Stimulated activated CD4-positive, alpha-beta T cell treated with anti-CD3 and anti-CD28 coated beads, Interleukin-12 subunit alpha, Interleukin-12 subunit beta, amount 100 ng/mL, for 48 hours (primary cell): ENCODE measurements around the gene IFT122.
A peak's percentile ranks its signal among the peaks of the same experiment; 100 is the strongest.

ENCODE experiments used
- DNase-seq, 3 donors: peaks; one replicate each; pipeline ENCODE4 v3.0.0-alpha.2; 2020; ENCODE audit warnings: low read depth in 2 of 3, low spot score in 1 of 3

Gene IFT122

DNA sequence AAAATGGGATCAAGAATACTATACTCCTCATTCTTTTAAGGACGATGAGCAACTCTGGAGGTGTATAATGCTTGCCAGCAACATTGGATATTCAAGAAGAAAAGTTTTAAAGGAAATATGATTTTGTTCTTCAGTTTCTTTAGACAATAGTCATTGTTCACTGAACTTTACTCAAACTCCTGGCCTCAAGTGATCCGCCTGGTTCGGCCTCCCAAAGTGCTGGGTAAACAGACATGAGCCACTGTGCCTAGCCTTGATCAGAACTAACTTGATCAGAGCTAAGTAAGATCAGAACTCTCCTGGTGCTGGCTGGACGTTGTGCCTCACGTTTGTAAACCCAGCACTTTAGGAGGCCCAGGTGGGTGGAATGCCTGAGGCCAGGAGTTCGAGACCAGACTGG is 24.2 kb upstream of the IFT122 start:
- no peak for DNase-seq

GRCh38 chr3:129416415-129416814 is 23.6 kb upstream of the IFT122 start:
- no peak for DNase-seq

GRCh38 chr3:129417326-129417725 is 22.7 kb upstream of the IFT122 start:
- DNase-seq = no peak

DNA sequence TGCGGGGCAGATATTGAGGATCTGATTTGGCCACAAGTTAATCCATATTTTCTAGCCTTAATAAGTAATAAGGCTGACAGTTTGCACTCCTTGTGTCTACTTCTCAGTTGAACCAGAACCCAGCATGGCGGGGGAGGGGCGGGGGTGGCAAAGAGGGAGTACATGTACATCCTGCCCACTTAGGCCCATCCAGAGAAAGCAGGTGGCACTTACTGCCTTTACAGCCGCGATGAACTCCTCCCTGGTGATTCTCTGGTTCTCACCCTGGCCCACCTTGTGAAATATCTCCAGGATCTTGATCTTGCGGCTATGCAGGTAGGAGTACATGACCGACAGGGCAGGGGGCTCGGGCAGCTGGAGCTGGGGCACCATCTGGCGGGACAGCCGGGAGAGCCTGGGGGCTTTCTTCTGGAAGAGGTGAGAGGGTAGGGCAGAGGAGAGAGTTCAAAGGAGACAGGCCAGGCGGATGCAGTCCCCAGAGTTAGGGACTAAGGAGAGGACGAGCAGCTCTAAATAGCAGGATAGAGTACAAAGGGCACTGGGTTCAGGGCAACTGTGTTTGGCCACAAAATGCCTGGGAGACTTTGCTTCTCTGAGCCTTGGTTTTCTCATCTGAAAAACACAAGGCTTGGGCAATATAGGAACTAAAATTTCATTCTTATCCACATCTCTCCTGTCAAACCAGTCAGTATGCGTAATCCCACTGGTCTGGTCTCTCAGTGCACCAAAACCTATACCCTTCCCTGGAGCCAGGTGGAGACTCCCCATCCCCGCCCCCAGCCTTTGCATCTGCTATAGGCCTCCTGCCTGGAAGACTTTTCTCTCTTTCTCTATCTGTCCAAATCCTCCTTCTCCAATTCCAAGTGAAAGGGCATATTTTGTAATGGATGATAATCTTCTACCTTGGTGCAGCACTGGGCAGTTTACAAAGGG is 21.7 kb upstream of the IFT122 start:
- no peak for DNase-seq

- DNase-seq = no peak
Observed at GRCh38 chr3:129419476-129419875, 20.5 kb upstream of the IFT122 start.

- no peak for DNase-seq
Observed at GRCh38 chr3:129421236-129421883, 18.7 kb upstream of the IFT122 start.

DNA sequence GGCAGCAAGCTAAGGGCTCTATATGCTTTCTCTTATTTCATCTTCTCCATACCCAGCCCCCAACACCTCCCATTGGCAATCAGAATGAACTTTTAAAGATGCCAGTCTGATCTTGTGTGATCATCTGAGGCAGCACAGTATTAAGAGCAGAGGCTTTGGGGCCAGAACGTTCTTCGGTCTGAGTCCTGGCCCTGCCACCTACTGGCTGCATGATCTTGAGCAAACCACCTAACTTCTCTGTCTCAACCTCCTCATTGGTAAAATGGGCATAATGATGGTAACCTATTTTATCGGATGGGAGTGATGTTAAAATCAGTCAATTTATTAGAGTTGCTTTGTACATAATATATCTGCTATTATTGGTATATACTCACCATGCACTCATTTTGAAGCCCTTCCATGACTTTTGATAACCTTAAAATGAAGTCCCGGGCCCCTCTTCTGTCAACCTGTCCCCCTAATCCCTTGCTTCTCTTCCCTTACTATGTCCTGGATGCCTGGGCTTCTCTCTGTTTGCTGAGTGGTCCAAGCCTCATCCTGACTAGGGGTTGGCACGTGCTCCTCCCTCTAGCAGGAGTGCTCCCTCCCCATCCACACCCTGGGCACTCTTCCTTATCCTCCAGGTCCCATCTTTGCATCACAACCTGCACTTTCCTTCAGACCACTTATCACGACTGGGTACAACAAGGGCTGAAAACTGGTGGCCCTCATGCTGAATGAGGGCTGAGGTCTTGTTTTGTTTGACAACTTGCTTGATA is 17.9 kb upstream of the IFT122 start:
- no peak for DNase-seq

- DNase-seq = no peak
Observed at GRCh38 chr3:129422897-129423296, 17.1 kb upstream of the IFT122 start.

DNA sequence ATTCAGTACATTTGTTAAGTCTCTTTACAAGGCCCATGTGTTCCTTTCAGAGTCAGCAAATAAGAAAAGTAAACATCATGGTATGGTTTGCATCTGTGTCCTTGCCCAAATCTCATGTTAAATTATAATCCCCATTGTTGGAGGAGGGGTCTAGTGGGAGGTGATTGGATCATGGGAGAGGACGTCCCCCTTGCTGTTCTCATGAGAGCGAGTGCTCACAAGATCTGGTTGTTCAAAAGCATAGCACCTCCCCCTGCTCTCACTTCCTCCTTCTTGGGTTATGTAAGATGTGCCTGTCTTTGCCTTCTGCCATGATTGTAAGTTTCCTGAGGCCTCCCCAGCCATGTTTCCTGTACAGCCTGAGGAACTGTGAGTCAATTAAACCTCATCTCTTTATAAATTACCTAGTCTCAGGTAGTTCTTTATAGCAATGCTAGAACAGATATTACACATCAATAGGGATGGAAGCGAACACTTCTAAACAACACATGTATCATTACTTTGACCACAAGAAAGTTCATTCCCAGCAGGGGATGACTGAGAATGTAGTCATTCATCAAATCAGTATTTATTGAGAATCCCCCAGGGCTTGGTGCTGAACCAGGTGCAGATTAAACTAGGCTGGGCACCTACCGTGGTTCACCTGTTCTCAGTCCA is 15.7 kb upstream of the IFT122 start:
- DNase-seq = no peak

GRCh38 chr3:129425213-129425612 is 14.8 kb upstream of the IFT122 start:
- no peak for DNase-seq

DNA sequence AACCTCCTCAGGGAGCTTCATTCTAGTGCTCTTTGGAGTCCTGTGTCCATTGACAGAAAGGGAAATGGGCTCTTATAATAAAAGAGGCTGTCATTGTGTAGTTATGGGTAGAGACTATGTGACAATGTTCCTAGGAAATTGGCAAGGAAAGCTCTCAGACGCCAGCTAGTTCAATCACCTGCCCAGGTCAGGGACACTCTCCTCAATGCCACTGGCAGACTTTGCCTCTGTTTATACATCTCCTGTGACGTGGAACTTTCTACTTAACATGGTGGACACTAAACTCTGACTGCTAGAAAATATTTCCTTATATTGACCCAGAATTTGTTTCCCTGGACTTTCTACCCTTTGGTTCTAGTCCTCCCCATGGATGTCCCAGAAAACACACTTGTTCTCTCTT is 14.4 kb upstream of the IFT122 start:
- no peak for DNase-seq

DNA sequence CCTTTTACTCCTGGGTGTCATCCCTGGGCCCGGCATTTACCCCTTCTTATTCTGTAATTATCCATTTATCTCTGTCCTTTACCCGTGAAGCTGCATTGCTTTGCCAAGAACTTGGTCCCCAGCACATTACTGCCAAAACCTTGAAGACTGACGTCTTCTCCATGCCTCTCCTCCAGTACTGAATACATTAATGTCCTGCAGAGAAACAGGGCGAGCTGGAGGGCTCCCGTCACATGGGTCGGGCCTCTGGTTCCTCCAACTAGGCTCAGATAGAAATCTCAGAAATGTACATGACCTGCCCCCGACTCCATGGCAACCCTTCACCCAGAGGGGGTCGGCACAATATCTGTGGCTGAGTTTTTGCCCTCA is 12.0 kb upstream of the IFT122 start:
- DNase-seq = no peak

DNA sequence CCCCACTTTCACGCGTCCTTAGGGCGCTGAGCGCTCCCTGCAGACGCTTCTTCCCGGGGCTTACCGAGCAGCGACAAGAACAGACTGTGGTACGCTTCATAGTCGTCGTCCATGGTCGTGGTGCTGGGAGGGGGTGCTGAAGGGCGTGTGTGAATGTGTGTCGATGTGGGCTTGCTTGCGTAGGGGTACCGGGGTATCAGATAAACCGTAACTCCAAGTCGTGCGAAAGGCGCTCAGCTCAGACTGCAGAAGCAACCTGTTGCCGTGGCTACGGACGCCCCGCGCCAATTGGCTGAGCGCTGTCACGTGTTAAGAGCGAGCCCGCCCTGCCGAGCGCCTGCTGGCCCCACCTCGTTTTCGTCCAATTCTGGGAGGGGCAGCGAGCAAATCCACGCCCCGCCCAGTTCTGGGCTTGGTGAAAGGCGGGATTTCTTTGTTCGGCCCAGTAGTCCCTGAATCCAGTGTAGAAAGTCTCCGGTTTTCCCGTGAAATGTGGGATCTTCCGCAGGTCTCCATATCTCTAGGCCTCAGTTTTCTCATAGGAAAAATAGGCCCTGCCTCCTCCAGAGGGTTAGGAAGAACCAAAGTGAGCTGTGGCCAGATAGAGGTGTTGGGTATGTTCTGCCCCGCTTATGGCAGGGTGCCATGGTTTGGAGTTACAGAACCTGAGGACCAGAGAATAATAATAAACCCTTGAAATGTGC is 11.5 kb upstream of the IFT122 start, which contains the start of gene EFCAB12:
Gene EFCAB12 (minus strand): TSS at position 261 of the 704 bp plus-strand sequence. CDS start 148 bp downstream, at position 113.
- peak; percentile 83 to 86 (median 84) for DNase-seq

- no peak for DNase-seq
Observed at GRCh38 chr3:129429080-129429451, 11.0 kb upstream of the IFT122 start.

DNA sequence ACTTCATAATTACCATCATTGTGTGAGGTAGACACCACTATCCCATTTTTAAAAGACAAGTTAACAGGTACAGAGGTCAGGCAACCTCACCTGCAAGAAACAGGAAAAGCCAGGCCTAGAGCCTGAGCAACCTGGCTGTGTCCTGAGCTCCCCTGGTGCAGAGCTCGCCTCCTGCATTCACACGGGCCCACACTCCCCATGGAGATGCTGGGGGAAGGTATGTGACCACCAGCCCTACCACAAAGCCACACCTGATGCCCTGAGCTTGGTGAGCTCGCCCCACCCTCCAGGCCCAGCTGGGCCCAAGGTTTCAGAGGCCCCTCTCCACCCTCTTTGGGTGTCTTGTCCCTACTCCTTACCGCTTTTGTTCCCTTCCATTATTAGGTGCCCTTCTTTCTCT is 10.4 kb upstream of the IFT122 start:
- no peak for DNase-seq

- DNase-seq = no peak
Observed at GRCh38 chr3:129432036-129432435, 8.0 kb upstream of the IFT122 start.

GRCh38 chr3:129432671-129433070 is 7.4 kb upstream of the IFT122 start:
- DNase-seq = no peak

- no peak for DNase-seq
Observed at GRCh38 chr3:129433565-129433964, 6.5 kb upstream of the IFT122 start.

DNA sequence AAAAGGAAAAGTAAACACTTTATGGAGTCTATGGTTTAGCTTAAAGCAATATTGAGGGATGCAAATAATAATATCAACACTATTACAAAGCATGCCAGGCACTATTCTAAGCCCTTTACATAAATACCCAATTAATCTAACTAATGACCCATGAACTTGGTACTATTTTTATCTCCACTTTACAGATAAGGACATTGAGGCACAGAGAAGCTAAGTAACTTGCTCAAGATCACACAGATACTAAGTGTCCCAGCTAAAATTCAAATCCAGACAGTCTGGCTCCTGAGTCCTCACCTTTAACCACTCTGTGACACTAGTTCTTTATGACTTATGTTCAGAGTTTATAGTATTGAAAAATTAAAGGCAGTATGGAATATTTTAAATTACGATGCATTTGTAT is 5.9 kb upstream of the IFT122 start:
- DNase-seq = no peak

- DNase-seq = no peak
Observed at GRCh38 chr3:129435367-129435766, 4.7 kb upstream of the IFT122 start.
